ENCODE data around the gene BTAF1. TPM values are rescaled to one million over a fixed set of nuclear protein-coding genes. Genes with fewer than 3 reads are reported as not detected.
"Not testable (repeated sequence)": the region's sequence is repeated elsewhere in the genome, so short reads cannot be mapped to it uniquely, and the experiment has no call there.

Gene BTAF1
- total RNA-seq, 3 donors from 2014 or later (not counting 1 experiment from before 2014, with no cell fraction given) = 77.3 to 88.7 (median 80.7) TPM

GRCh38 chr10:91887272-91888076 lies 36.1 kb upstream of the BTAF1 start:
- H3K27me3 ChIP-seq (ENCODE audit: control insufficient read depth, insufficient read depth, low read length) = peaks cover 7% of the 10 kb centered on the region
- Mint-ChIP-seq H3K9me3 (no peaks in the 10 kb centered on the region), H3K4me1 (peaks cover 8 to 13% of the 10 kb centered on the region in 2 donors), H3K36me3 (no peaks in the 10 kb centered on the region), H3K27ac (peak overlapping the region; percentile 46 to 87), H3K4me3 (peak overlapping the region; percentile 97), H3K27me3 (ENCODE audit: low read depth in 2 of 2) (peaks cover 16 to 29% of the 10 kb centered on the region in 2 donors)
- WGBS (ENCODE audit: insufficient coverage) = under 1% methylated on average over 55 of the region's 59 CpGs
- peaks cover 7% of the 10 kb centered on the region for H3K4me1 ChIP-seq (ENCODE audit: control insufficient read depth, insufficient read depth, low read length)
- no peak for TF ChIP-seq CTCF (IDR thresholded peaks at IDR 0.05)
- peak; percentile 79 to 85 (median 80) for ATAC-seq
- DNase-seq = peak; percentile 25 to 44
- H3K9me3 ChIP-seq (ENCODE audit: control insufficient read depth, insufficient read depth, low read length) = no peaks in the 10 kb centered on the region
- H3K27ac ChIP-seq (ENCODE audit: low read length) = no peak overlapping the region
- peak overlapping the region; percentile 55 for H3K4me3 ChIP-seq (ENCODE audit: low read length)
- intact Hi-C loops (cut with micrococcal nuclease) = no loop called here
- H3K36me3 ChIP-seq (ENCODE audit: control insufficient read depth, insufficient read depth, low read length) = no peaks in the 10 kb centered on the region

- ATAC-seq (no peak), DNase-seq (no peak)
- H3K27me3 Mint-ChIP-seq (ENCODE audit: low read depth in 2 of 2) = peaks cover 13 to 29% of the 10 kb centered on the region in 2 donors
- no peak overlapping the region for H3K27ac Mint-ChIP-seq
- Histone ChIP-seq H3K36me3 (ENCODE audit: control insufficient read depth, insufficient read depth, low read length) (no peaks in the 10 kb centered on the region), H3K27me3 (ENCODE audit: control insufficient read depth, insufficient read depth, low read length) (peaks cover 7% of the 10 kb centered on the region), H3K9me3 (ENCODE audit: control insufficient read depth, insufficient read depth, low read length) (no peaks in the 10 kb centered on the region), H3K27ac (ENCODE audit: low read length) (no peak overlapping the region), H3K4me3 (ENCODE audit: low read length) (no peak overlapping the region), H3K4me1 (ENCODE audit: control insufficient read depth, insufficient read depth, low read length) (peaks cover 7% of the 10 kb centered on the region)
- intact Hi-C loops (cut with micrococcal nuclease) = no loop called here
- no peaks in the 10 kb centered on the region for H3K9me3 Mint-ChIP-seq
- no peak overlapping the region for H3K4me3 Mint-ChIP-seq
- peaks cover 8 to 13% of the 10 kb centered on the region in 2 donors for H3K4me1 Mint-ChIP-seq
- H3K36me3 Mint-ChIP-seq = no peaks in the 10 kb centered on the region
- no peak for TF ChIP-seq CTCF (IDR thresholded peaks at IDR 0.05)
- WGBS (ENCODE audit: insufficient coverage) = 85% methylated on average over 1 of the region's 1 CpG
These were observed 32.2 kb upstream of the BTAF1 start for GRCh38 chr10:91891125-91892001.

GRCh38 chr10:91893051-91893450 lies 30.5 kb upstream of the BTAF1 start:
- ATAC-seq = no peak
- DNase-seq = no peak
- H3K9me3 Mint-ChIP-seq = no peaks in the 10 kb centered on the region
- Histone ChIP-seq H3K4me1 (ENCODE audit: control insufficient read depth, insufficient read depth, low read length) (no peaks in the 10 kb centered on the region), H3K9me3 (ENCODE audit: control insufficient read depth, insufficient read depth, low read length) (no peaks in the 10 kb centered on the region), H3K27ac (ENCODE audit: low read length) (no peak overlapping the region), H3K36me3 (ENCODE audit: control insufficient read depth, insufficient read depth, low read length) (no peaks in the 10 kb centered on the region), H3K27me3 (ENCODE audit: control insufficient read depth, insufficient read depth, low read length) (peaks cover 4% of the 10 kb centered on the region), H3K4me3 (ENCODE audit: low read length) (no peak overlapping the region)
- no peaks in the 10 kb centered on the region for H3K36me3 Mint-ChIP-seq
- intact Hi-C loops (cut with micrococcal nuclease) = no loop called here
- H3K27me3 Mint-ChIP-seq (ENCODE audit: low read depth in 2 of 2) = peaks cover 10 to 40% of the 10 kb centered on the region in 2 donors
- no peak overlapping the region for H3K4me3 Mint-ChIP-seq
- no peak overlapping the region for H3K27ac Mint-ChIP-seq
- no peak for TF ChIP-seq CTCF (IDR thresholded peaks at IDR 0.05)
- H3K4me1 Mint-ChIP-seq = peaks cover under 1 to 1% of the 10 kb centered on the region in 2 donors
- 97% methylated on average over 2 of the region's 2 CpGs for WGBS (ENCODE audit: insufficient coverage)

GRCh38 chr10:91894261-91894685 lies 29.3 kb upstream of the BTAF1 start:
- intact Hi-C loops (cut with micrococcal nuclease); H3K4me3 ChIP-seq (ENCODE audit: low read length); H3K27ac ChIP-seq (ENCODE audit: low read length); H3K36me3 ChIP-seq (ENCODE audit: control insufficient read depth, insufficient read depth, low read length); H3K9me3 Mint-ChIP-seq; H3K27ac Mint-ChIP-seq; H3K36me3 Mint-ChIP-seq; H3K4me1 Mint-ChIP-seq; H3K9me3 ChIP-seq (ENCODE audit: control insufficient read depth, insufficient read depth, low read length); ATAC-seq; H3K4me3 Mint-ChIP-seq; H3K4me1 ChIP-seq (ENCODE audit: control insufficient read depth, insufficient read depth, low read length); H3K27me3 ChIP-seq (ENCODE audit: control insufficient read depth, insufficient read depth, low read length): not testable (repeated sequence)
- DNase-seq = peak in 1 of 2 donors; percentile 28
- peaks cover 9 to 37% of the 10 kb centered on the region in 2 donors for H3K27me3 Mint-ChIP-seq (ENCODE audit: low read depth in 2 of 2)
- WGBS (ENCODE audit: insufficient coverage) = 87% methylated on average over 12 of the region's 14 CpGs

All from natural killer cell (primary cell).